ENCODE measurements around the gene FBH1.
"Not testable (repeated sequence)": the region's sequence is repeated elsewhere in the genome, so short reads cannot be mapped to it uniquely, and the experiment has no call there.

FBH1 gene

GRCh38 chr10:5944389-5945189 is 54.5 kb downstream of the FBH1 start:
- TF ChIP-seq MYC (IDR thresholded peaks at IDR 0.05; ENCODE audit: low read depth, low read length) (no peak), CTCF (IDR thresholded peaks at IDR 0.05; ENCODE audit: low read depth, low read length) (no peak), MAX (IDR thresholded peaks at IDR 0.05; ENCODE audit: low read depth, low read length) (no peak), POLR2A (IDR thresholded peaks at IDR 0.05; ENCODE audit: extremely low read depth, insufficient read length) (no peak)
- DNase-seq (ENCODE audit: low read depth), result no peak
- H3K4me3 ChIP-seq (ENCODE audit: low read depth, low read length), result no peak overlapping the region

GRCh38 chr10:5945190-5945509 is 55.1 kb downstream of the FBH1 start:
- TF ChIP-seq CTCF (IDR thresholded peaks at IDR 0.05; ENCODE audit: low read depth, low read length), result no peak
- no peak for TF ChIP-seq MAX (IDR thresholded peaks at IDR 0.05; ENCODE audit: low read depth, low read length)
- no peak overlapping the region for H3K4me3 ChIP-seq (ENCODE audit: low read depth, low read length)
- DNase-seq (ENCODE audit: low read depth), result no peak

DNA sequence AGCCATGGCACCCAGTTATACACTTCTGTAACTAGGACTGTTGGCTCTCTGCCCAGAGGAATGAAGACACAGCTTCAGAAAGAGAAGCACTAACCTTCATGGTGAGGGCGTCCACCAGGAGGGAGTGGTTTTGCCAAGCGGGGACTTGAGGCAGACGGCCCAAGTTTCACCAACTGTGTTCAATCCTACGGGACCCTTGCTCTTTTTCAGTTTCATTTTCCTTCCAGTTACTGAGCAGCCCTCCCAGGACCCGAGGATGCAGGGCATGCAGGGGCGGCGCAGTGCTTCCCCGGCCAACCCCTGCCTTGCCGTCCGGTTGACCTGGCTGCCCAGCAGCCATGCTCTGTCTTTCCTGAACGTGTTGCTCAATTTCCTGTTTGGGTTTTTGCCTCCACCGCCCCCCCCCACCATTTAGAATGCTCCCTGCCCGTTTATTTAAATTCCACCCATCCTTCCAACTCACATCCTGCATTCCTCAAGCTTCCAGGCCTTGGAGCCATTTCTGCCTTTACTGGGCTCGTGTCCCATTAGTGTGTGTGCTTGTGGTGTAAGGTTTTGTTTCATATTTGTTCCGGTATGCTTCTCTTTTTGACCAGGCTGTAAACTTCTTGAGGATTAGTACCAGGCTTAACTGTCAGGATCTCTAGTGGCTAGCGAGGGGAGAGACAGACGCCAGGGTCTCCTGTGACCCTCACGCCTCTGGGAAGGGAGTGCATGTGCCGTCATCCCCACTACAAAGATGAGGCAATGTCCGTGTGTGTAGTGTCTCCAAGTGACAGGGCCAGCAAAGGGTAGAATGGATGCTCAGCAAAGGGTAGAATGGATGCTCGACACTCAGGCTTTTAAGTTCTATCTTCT is 55.7 kb downstream of the FBH1 start:
- TF ChIP-seq MYC (IDR thresholded peaks at IDR 0.05; ENCODE audit: low read depth, low read length), result peak; percentile 14; the same call in 1 of the 2 replicates
- TF ChIP-seq POLR2A (IDR thresholded peaks at IDR 0.05; ENCODE audit: extremely low read depth, insufficient read length), result no peak
- peak; percentile 37 for DNase-seq (ENCODE audit: low read depth)
- H3K4me3 ChIP-seq (ENCODE audit: low read depth, low read length), result no peak overlapping the region

- not testable (repeated sequence) for DNase-seq (ENCODE audit: low read depth); H3K4me3 ChIP-seq (ENCODE audit: low read depth, low read length)
Measured at GRCh38 chr10:5946419-5946775, 56.4 kb downstream of the FBH1 start.

- DNase-seq (ENCODE audit: low read depth), result no peak
- TF ChIP-seq POLR2A (IDR thresholded peaks at IDR 0.05; ENCODE audit: extremely low read depth, insufficient read length), result no peak
- TF ChIP-seq MYC (IDR thresholded peaks at IDR 0.05; ENCODE audit: low read depth, low read length), result no peak
- H3K4me3 ChIP-seq (ENCODE audit: low read depth, low read length), result no peak overlapping the region
Measured at GRCh38 chr10:5946786-5947185, 56.7 kb downstream of the FBH1 start.

DNA sequence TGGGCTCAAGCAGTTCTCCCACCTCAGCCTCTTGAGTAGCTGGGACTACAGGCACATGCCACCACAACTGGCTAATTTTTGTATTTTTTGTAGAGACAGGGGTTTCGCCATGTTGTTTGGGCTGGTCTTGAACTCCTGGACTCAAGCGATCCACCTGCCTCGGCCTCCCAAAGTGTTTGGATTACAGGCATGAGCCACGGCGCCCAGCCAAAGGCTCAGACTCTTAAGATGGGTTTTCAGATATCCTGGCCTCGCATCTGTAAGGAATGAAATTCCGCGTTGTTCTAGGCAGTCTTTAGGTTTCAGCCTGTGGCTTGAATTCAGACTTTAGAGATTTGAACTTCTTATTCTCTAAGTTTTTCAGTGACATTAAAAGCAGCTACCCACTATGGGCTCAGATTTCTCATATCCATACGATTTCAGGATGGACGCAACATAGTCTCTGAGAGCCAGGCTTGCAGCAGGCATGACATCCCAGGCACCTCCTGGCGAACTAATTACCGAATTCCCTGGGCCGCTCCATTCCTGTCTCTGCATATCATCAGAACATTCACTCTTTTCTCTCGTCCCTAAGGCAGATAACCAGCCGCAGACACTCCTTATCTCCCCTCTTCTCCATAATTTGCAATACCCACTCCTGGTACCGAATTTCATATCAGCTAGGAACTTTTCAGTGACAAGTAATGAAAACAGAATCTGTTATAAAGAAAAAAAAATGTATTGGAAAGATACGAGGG is 57.6 kb downstream of the FBH1 start:
- TF ChIP-seq MAX (IDR thresholded peaks at IDR 0.05; ENCODE audit: low read depth, low read length), result no peak
- no peak for TF ChIP-seq CTCF (IDR thresholded peaks at IDR 0.05; ENCODE audit: low read depth, low read length)
- TF ChIP-seq MYC (IDR thresholded peaks at IDR 0.05; ENCODE audit: low read depth, low read length), result no peak
- TF ChIP-seq POLR2A (IDR thresholded peaks at IDR 0.05; ENCODE audit: extremely low read depth, insufficient read length), result no peak
- no peak overlapping the region for H3K4me3 ChIP-seq (ENCODE audit: low read depth, low read length)
- DNase-seq (ENCODE audit: low read depth), result no peak

GRCh38 chr10:5948208-5948585 is 58.2 kb downstream of the FBH1 start:
- DNase-seq (ENCODE audit: low read depth), result no peak
- H3K4me3 ChIP-seq (ENCODE audit: low read depth, low read length), result no peak overlapping the region

More at GRCh38 chr10:5948208-5948585, 58.2 kb downstream of the FBH1 start:
- no peak for TF ChIP-seq POLR2A (IDR thresholded peaks at IDR 0.05; ENCODE audit: extremely low read depth, insufficient read length)
- no peak for TF ChIP-seq MAX (IDR thresholded peaks at IDR 0.05; ENCODE audit: low read depth, low read length)
- no peak for TF ChIP-seq CTCF (IDR thresholded peaks at IDR 0.05; ENCODE audit: low read depth, low read length)
- TF ChIP-seq MYC (IDR thresholded peaks at IDR 0.05; ENCODE audit: low read depth, low read length), result no peak

All from NB4 (cell line).